ENCODE measurements around the gene HAUS7.
A peak's percentile ranks its signal among the peaks of the same experiment; 100 is the strongest.

Gene HAUS7

GRCh38 chrX:153475751-153476281, 5.4 kb upstream of the HAUS7 start:
- DNase-seq, result no peak

- no peak for DNase-seq
Observed at GRCh38 chrX:153475271-153475670, 4.9 kb upstream of the HAUS7 start.

DNA sequence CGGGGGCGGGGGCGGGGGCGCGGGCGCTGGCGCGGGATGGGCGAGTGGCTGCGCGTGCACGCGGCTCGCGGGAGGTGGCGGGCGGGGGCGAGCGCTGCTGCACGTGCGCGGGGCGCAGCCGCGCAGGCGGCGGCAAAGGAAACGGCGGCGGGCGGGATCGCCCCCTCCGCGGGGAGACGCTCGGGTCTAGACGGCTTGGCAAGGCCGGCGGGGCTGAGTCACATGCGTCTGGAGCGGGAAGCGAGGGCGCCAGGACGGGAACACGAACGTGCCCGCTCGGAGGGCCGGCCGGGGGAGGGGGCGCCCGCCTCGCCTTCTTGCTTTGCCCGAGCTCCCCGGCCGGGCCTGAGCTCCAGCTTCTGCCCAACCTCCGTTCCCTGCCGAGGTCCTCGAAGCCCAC, 4.3 kb upstream of the HAUS7 start:
- DNase-seq, result peak in 1 of 2 experiments; percentile 2

DNA sequence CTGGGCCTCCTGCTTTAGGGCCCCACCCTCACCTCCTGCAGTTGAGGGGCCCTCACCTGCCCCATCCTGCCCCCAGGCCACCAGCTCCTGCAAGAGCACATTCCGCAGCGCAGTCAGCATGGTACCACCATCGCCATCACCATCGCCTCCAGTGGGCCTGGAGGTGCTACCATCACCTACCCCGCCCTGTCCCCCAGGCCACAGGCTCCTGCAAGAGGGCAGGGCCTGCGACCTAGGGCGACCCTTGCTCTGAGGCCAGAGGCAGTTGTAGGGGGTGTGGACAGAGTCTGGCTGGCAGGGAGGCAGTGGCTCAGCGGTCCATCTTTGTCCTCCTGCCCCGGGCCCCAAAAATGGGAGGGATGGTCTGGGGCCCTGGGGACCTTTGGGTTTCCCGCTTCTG, 3.9 kb upstream of the HAUS7 start:
- no peak for DNase-seq

DNA sequence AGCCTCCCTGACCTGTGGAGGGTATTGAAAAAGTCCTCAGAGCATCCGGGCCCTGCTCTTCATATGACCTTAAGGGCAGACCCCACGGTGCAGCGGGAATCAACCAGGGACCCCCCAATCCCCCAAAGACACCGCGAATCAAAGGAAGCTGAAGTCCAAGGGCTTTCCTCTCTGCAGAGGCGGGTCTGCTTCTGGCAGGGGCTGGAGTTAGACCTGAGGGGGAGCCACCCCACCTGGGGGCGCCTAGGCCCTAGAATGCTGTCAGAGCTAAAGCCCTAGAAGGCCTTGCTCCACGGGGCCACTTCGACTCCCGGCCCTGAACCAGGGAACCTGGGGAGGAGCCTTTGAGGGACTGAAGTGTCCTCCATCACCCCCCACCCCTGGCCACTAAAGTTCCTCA, 2.8 kb upstream of the HAUS7 start:
- DNase-seq, result no peak

DNA sequence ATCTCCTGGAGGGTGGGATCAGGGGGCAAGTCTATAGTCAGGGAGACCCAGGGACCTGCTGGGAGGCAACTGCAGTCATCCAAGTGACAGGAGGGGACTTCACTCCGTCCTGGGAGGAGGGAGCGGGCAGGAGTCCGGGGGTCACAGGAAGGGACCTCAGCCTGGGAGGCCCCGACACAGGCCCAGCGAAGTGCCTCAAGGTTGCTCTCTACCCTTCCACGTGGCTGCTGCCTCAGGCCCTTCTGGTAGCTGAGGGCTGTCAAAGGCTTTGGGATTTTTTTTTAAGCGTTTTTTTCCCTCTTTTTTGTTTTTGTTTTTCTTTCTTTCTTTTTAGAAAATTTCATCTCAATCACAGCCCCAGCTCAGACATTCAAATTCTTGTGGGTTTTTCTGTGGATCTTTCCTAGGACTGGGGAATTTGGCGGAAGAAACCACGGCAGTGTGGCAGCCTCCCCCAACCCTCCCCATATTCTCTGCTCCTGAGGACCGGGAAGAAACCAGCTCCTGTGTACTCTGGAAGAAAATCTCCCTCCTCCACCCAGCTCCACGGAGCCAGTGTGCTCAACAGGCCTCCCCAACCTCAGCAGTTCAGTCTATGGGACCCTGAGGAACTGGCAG, 1.4 kb upstream of the HAUS7 start:
- no peak for DNase-seq

DNA sequence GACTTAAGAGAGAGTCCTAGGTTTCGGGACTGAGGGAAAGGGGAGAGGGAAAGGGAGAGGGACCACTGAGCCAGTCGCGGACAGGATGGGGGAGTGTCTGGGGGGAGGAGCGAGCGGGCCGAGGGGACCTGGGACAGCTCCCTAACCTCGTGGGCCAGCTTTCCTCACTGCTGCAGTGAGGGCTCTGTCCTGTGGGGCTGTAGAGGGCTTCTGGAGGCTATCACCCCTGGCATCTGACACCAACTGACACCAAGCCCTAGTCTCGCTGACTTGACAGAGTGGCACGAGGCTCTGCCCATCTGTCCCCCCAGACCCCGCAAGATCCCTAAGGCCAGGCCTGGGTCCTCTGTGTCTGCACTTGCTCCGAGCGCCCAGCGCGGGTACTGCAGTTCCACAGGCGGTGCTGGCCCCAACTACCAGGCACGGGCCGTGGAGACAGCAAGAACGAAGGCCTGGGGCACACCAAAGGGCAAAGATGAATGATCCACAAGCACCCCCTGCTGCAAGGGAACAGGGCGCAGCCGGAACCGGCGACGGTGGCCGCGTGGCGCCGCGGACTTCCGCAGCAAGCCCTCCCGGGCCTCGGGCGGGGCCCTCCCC, 465 bp downstream of the HAUS7 start:
- DNase-seq, result no peak

GRCh38 chrX:153468008-153468580, 2.3 kb downstream of the HAUS7 start:
- DNase-seq, result no peak

- DNase-seq, result no peak
Observed at GRCh38 chrX:153465691-153466380, 4.5 kb downstream of the HAUS7 start.

- DNase-seq, result no peak
Observed at GRCh38 chrX:153464116-153464515, 6.3 kb downstream of the HAUS7 start.

GRCh38 chrX:153463556-153463955, 6.8 kb downstream of the HAUS7 start:
- DNase-seq, result no peak

DNA sequence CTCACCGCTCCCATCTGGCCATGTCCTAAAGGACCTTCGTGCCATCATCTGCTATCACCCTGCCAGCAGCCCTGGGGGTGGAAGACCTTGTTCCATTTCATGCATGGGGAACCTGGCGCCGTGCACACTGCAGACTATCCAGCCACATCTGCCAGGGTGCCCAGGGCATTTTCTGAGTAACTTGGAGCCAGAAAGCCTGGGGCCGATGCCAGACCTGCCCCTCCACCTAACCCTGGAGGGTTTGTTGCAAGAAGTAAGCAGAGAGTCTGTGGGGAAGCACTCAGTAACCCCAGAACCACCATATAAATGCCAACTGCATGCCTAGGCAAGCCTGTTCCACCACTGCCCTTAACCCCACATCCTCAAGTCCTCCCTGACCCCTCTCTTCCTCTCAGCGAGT, 7.3 kb downstream of the HAUS7 start:
- no peak for DNase-seq

- no peak for DNase-seq
Observed at GRCh38 chrX:153462291-153462690, 8.1 kb downstream of the HAUS7 start.

- peak; percentile 13 to 24 for DNase-seq
Observed at GRCh38 chrX:153460826-153461225, 9.6 kb downstream of the HAUS7 start.

- DNase-seq, result no peak
Observed at GRCh38 chrX:153459986-153460385, 10.4 kb downstream of the HAUS7 start.

DNA sequence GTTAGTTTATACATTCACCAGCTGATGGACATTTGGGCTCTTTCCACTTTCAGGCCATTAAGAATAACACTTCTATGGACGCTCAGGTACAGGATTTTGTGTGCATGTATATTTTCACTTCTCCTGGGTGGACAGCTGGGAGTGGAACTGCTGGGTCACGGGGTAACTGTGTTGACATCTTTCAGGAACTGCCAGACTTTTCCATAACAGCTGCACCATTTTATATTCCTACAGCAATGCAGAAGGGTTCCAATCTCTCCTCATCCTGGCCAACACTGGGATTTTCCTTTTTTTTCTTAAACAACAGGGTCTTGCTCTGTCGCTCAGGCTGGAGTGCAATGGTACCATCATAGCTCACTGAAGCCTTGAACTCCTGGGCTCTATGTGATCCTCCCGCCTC, 11.9 kb downstream of the HAUS7 start:
- DNase-seq, result no peak

GRCh38 chrX:153457827-153458466, 12.4 kb downstream of the HAUS7 start:
- no peak for DNase-seq

DNA sequence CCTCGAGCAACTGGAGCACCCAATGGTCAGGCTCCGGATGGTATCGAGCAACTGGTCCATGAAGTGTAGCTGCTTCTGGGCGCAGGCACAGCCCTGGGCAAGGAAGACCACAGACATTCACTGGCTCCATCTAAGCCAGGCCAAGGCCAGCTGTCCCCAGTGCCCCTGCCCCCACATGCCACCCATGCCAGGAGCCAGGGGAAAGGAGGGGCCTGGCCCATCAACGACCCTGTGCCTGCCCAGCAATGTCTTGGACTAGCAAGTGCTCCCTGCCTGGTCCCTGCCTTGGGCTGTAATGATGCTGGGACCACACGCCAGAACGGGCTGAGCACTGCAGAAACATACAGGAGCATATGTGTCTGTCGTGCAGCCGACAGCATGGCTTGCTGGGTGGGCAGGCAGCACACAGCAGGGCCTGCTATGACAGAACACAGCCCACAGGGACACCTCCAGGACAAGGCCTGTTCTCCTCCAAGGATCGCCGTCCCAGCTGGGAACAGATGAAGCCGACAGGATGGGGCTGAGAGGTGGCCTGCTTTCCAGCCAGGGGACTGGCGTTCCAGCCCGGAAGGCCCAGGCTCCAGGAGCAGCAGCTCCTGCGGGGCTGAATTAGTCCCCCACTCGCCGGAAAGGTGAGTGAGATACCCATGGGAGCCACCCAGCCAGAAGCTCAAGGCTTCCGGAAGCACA, 13.1 kb downstream of the HAUS7 start:
- no peak for DNase-seq

DNA sequence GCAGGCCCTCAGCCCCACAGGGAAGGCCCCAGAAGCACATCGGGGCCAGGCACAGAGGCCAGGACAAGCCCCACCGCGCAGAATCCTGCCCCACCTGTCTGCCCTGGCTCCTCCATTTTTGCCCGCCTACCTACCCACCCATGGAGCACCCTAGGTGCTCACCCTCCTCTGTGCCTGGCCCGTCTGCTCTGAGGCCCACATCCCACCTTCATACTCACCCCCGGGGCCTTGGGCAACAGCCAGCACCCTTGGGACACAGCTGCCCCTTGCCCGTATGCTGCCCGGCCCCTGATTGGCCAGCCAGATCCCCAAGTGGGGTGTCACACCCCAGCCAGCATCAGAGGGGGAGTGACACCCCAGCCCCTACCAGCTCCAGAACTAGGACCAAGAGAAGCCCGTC, 13.7 kb downstream of the HAUS7 start:
- no peak for DNase-seq

GRCh38 chrX:153456161-153456560, 14.2 kb downstream of the HAUS7 start:
- no peak for DNase-seq

- no peak for DNase-seq
Observed at GRCh38 chrX:153455571-153455970, 14.8 kb downstream of the HAUS7 start.

DNA sequence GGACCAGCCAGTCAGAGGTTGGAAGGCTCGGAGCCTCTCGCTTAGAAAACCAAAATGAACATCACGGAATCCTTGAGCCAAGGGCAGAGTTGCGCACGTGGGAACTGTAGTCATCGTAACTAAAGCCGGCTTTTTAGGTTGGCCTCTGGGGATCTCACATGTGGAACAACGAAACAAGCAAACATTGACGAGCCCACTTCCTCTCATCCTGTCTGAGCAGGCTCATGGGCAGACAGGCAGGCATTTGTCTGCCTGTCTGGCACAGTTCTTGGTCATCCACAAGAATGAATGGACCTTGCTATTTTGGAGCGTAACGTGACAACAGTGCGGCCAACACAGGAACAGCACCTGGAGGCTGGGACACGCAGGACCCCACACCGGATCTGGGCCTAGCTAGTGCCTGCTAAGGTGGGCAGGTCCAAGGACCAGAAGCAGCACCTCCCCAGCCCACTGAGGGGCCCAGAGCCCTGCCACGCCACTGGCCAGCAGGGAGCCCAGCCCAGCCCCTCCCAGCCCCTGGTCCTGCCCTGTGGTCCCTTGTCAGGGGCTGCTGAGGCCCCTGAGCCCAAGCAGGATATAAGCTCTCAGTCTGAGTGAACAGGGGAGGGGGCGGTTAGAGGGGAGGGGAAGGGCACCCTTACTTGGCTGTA, 15.3 kb downstream of the HAUS7 start:
- no peak for DNase-seq

Measured in SHP77 (cell line).